GM23338 (cell line): ENCODE measurements around the gene KRT31. TPM values are rescaled to one million over a fixed set of nuclear protein-coding genes. Genes with fewer than 3 reads are reported as not detected.

Source experiments
- ATAC-seq: fragments of 200-7000 bp; cut with Tn5 transposase; 3 replicates; pipeline ENCODE4 v1.9.1; 2020
- DNase-seq: peaks from one replicate; pipeline ENCODE4 v3.0.0-alpha.2; 2015; ENCODE audit warnings: low spot score
- H2AFZ ChIP-seq: fragments of 200-600 bp; sonication (generic); 2 replicates; pipeline ENCODE4 v1.8.0; 2016; ENCODE audit warnings: antibody characterized with exemption, mild to moderate bottlenecking, moderate library complexity
- H3F3A ChIP-seq: fragments of 200-600 bp; sonication (generic); replicated peaks from 2 replicates; pipeline ENCODE4 v1.8.0; 2017; ENCODE audit warnings: antibody characterized with exemption, mixed run types, low read depth
- H3K27ac ChIP-seq: fragments of 200-600 bp; sonication (generic); 2 replicates; pipeline ENCODE4 v1.6.1; 2016; ENCODE audit warnings: low read depth
- H3K27me3 ChIP-seq: fragments of 200-600 bp; sonication (generic); 2 replicates; pipeline ENCODE4 v1.8.0; 2016; ENCODE audit warnings: mild to moderate bottlenecking, mixed run types, moderate library complexity; ENCODE audit not compliant: insufficient read depth
- H3K36me3 ChIP-seq: fragments of 200-600 bp; sonication (generic); 2 replicates; pipeline ENCODE4 v1.8.0; 2016; ENCODE audit warnings: mild to moderate bottlenecking; ENCODE audit not compliant: insufficient read depth
- H3K4me1 ChIP-seq: fragments of 200-600 bp; sonication (generic); 2 replicates; pipeline ENCODE4 v1.8.0; 2016; ENCODE audit warnings: mild to moderate bottlenecking, moderate library complexity; ENCODE audit not compliant: insufficient read depth
- H3K4me2 ChIP-seq: fragments of 200-600 bp; sonication (generic); 2 replicates; pipeline ENCODE4 v1.7.1; 2017; ENCODE audit warnings: mixed run types
- H3K4me3 ChIP-seq: fragments of 200-600 bp; sonication (generic); 2 replicates; pipeline ENCODE4 v1.6.1; 2016; ENCODE audit warnings: mixed run types
- H3K79me2 ChIP-seq: fragments of 200-600 bp; sonication (generic); replicated peaks from 2 replicates; pipeline ENCODE4 v1.8.0; 2017; ENCODE audit warnings: mild to moderate bottlenecking; ENCODE audit not compliant: insufficient read depth
- H3K9me2 ChIP-seq: fragments of 200-600 bp; sonication (generic); 2 replicates; pipeline ENCODE4 v1.8.0; 2017; ENCODE audit not compliant: insufficient read depth
- H4K20me1 ChIP-seq: fragments of 200-600 bp; sonication (generic); replicated peaks from 2 replicates; pipeline ENCODE4 v1.8.0; 2017; ENCODE audit warnings: mild to moderate bottlenecking; ENCODE audit not compliant: insufficient read depth
- H3K27ac Mint-ChIP-seq: 2 replicates; pipeline ENCODE4 v1.8.0; 2020; ENCODE audit warnings: inconsistent platforms, mild to moderate bottlenecking, moderate library complexity, mixed read lengths
- H3K27me3 Mint-ChIP-seq: 3 replicates; pipeline ENCODE4 v1.8.0; 2022; ENCODE audit warnings: low read depth, mild to moderate bottlenecking, moderate library complexity, mixed read lengths, inconsistent platforms; ENCODE audit not compliant: insufficient read depth, poor library complexity
- H3K36me3 Mint-ChIP-seq: 3 replicates; pipeline ENCODE4 v1.8.0; 2021; ENCODE audit warnings: low read depth, mild to moderate bottlenecking, inconsistent platforms, moderate library complexity, mixed read lengths
- H3K4me1 Mint-ChIP-seq: 3 replicates; pipeline ENCODE4 v1.8.0; 2020; ENCODE audit warnings: mild to moderate bottlenecking, inconsistent platforms, mixed read lengths
- H3K4me3 Mint-ChIP-seq: 3 replicates; pipeline ENCODE4 v1.8.0; 2021; ENCODE audit warnings: moderate library complexity, mild to moderate bottlenecking, inconsistent platforms, mixed read lengths
- H3K9me3 Mint-ChIP-seq: 3 replicates; pipeline ENCODE4 v1.8.0; 2020; ENCODE audit warnings: moderate library complexity, mild to moderate bottlenecking, inconsistent platforms, mixed read lengths
- CREB1 ChIP-seq: fragments of 250-450 bp; sonication (Bioruptor Pico); IDR thresholded peaks from 2 replicates; pipeline ENCODE4 v1.5.0; 2020; ENCODE audit warnings: low read depth, mild to moderate bottlenecking, moderate library complexity
- EZH2 ChIP-seq: fragments of 200-600 bp; sonication (generic); IDR thresholded peaks from one replicate; pipeline ENCODE4 v1.8.0; 2017; ENCODE audit warnings: antibody characterized with exemption, mild to moderate bottlenecking, low read depth; ENCODE audit not compliant: unreplicated experiment
- EZH2phosphoT487 ChIP-seq: fragments of 200-600 bp; sonication (generic); IDR thresholded peaks from one replicate; pipeline ENCODE4 v1.8.1; 2018; ENCODE audit warnings: antibody characterized with exemption; ENCODE audit not compliant: unreplicated experiment
- JUNB ChIP-seq: IDR thresholded peaks from one replicate; pipeline ENCODE4 v1.6.1; 2016; ENCODE audit warnings: antibody characterized with exemption; ENCODE audit not compliant: unreplicated experiment
- POLR2AphosphoS5 ChIP-seq: IDR thresholded peaks from 2 replicates; pipeline ENCODE4 v1.6.1; 2016; ENCODE audit warnings: antibody characterized with exemption, low read depth
- STAT1 ChIP-seq: IDR thresholded peaks from one replicate; pipeline ENCODE4 v1.6.1; 2016; ENCODE audit warnings: antibody characterized with exemption; ENCODE audit not compliant: unreplicated experiment
- ZNF114 ChIP-seq: fragments of 250-450 bp; sonication (Bioruptor Pico); IDR thresholded peaks from 2 replicates; pipeline ENCODE4 v1.5.0; 2020; ENCODE audit warnings: mild to moderate bottlenecking, moderate library complexity
- ZNF331 ChIP-seq: fragments of 250-450 bp; sonication (Bioruptor Pico); IDR thresholded peaks from 2 replicates; pipeline ENCODE4 v1.5.0; 2020; ENCODE audit warnings: low read depth, mild to moderate bottlenecking, moderate library complexity
- polyA plus RNA-seq: library from polyadenylated mRNA; unstranded; fragments of >200 nt; fragmentation: Nextera tagmentation; extraction: Ambion mirVana; gene quantifications from 2 replicates; pipeline ENCODE4 v1.2.1, GENCODE V29; 2016
- total RNA-seq: library from RNA; depleted of rRNA; stranded (reverse); fragments of >200 nt; shearing (Covaris generic); gene quantifications from 2 replicates; pipeline ENCODE4 v1.2.3, GENCODE V29; 2014
- TF ChIP-seq, protein P1 (sequence below): IDR thresholded peaks from 2 replicates; pipeline ENCODE4 v1.6.1; 2016; ENCODE audit warnings: antibody characterized with exemption
- TF ChIP-seq, protein P2 (sequence below): IDR thresholded peaks from one replicate; pipeline ENCODE4 v1.6.1; 2018; ENCODE audit warnings: antibody characterized with exemption; ENCODE audit not compliant: unreplicated experiment
- TF ChIP-seq, protein P3 (sequence below), 2 experiments: fragments of 200-600 bp in 1 of 2; sonication (generic) in 1 of 2; conservative IDR thresholded peaks; 2 replicates each; pipeline versions ENCODE4 v1.5.1 to v1.6.1; 2016 to 2017; ENCODE audit warnings: antibody characterized with exemption in 2 of 2, low read depth in 2 of 2, mild to moderate bottlenecking in 2 of 2, moderate library complexity in 1 of 2

Gene KRT31
- total and polyA plus RNA-seq, 2 experiments from 2014 or later = not detected

DNA sequence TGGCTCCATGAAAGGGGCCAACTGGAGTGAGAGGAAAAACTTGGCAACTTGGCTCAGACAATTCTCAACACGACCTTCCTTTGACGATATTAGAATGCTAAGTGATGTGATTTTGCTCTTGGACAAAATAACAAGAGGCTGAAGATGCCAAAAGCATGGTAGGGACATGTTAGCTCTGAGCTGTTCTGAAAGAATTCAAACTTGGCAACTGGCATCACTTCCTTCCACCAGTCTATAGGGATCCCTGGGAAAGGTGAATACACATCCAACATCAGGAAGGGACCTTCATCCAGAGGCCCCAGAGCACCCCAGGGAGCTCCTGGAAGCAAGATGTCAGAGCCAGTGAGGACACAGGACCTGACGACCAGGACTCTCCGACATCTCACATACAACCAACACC, 22.7 kb upstream of the KRT31 start:
- no peaks in the 10 kb centered on the region for H3K79me2 ChIP-seq
- Mint-ChIP-seq H3K27ac (no peak overlapping the region), H3K4me1 (peaks cover 8% of the 10 kb centered on the region), H3K36me3 (no peaks in the 10 kb centered on the region), H3K27me3 (peaks cover 1% of the 10 kb centered on the region), H3K9me3 (no peaks in the 10 kb centered on the region), H3K4me3 (no peak overlapping the region)
- H3K4me2 ChIP-seq = no peak overlapping the region
- no peaks in the 10 kb centered on the region for H3K36me3 ChIP-seq
- no peaks in the 10 kb centered on the region for H3K27me3 ChIP-seq
- no peaks in the 10 kb centered on the region for H3K4me1 ChIP-seq
- H3K9me2 ChIP-seq = peaks cover 4% of the 10 kb centered on the region; the same call in 1 of the 2 replicates
- H3F3A ChIP-seq = no peaks in the 10 kb centered on the region
- H2AFZ ChIP-seq = no peak overlapping the region
- DNase-seq (no peak), ATAC-seq (no peak)
- no peak overlapping the region for H3K27ac ChIP-seq
- TF ChIP-seq CREB1 (CRISPR knock-in tag) = no peak
- no peak for TF ChIP-seq POLR2AphosphoS5
- TF ChIP-seq, protein P1, sequence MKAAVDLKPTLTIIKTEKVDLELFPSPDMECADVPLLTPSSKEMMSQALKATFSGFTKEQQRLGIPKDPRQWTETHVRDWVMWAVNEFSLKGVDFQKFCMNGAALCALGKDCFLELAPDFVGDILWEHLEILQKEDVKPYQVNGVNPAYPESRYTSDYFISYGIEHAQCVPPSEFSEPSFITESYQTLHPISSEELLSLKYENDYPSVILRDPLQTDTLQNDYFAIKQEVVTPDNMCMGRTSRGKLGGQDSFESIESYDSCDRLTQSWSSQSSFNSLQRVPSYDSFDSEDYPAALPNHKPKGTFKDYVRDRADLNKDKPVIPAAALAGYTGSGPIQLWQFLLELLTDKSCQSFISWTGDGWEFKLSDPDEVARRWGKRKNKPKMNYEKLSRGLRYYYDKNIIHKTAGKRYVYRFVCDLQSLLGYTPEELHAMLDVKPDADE = no peak
- TF ChIP-seq, protein P2, sequence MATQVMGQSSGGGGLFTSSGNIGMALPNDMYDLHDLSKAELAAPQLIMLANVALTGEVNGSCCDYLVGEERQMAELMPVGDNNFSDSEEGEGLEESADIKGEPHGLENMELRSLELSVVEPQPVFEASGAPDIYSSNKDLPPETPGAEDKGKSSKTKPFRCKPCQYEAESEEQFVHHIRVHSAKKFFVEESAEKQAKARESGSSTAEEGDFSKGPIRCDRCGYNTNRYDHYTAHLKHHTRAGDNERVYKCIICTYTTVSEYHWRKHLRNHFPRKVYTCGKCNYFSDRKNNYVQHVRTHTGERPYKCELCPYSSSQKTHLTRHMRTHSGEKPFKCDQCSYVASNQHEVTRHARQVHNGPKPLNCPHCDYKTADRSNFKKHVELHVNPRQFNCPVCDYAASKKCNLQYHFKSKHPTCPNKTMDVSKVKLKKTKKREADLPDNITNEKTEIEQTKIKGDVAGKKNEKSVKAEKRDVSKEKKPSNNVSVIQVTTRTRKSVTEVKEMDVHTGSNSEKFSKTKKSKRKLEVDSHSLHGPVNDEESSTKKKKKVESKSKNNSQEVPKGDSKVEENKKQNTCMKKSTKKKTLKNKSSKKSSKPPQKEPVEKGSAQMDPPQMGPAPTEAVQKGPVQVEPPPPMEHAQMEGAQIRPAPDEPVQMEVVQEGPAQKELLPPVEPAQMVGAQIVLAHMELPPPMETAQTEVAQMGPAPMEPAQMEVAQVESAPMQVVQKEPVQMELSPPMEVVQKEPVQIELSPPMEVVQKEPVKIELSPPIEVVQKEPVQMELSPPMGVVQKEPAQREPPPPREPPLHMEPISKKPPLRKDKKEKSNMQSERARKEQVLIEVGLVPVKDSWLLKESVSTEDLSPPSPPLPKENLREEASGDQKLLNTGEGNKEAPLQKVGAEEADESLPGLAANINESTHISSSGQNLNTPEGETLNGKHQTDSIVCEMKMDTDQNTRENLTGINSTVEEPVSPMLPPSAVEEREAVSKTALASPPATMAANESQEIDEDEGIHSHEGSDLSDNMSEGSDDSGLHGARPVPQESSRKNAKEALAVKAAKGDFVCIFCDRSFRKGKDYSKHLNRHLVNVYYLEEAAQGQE = no peak
- TF ChIP-seq STAT1 = no peak
- TF ChIP-seq JUNB = no peak
- TF ChIP-seq EZH2 = no peak
- H3K4me3 ChIP-seq = no peak overlapping the region
- no peaks in the 10 kb centered on the region for H4K20me1 ChIP-seq

DNA sequence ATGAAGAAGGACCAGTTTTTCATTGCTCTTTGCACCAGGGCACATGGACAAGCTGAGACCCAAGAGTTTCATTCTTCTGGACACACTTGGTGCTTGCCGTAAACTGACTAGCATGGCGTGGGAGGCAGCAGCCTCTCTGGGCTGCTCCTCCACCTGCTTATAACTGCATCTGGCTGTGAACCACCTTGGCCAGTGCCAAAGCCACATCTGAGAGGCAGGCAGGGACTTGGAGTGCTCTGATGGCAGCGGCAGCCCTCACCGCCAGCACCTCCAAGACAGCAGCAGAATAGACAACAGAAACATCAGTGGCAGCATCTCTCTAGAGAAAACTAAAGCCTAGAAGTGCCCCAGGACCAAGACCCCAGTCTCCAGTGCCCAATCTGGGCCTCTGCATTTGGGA, 22.3 kb upstream of the KRT31 start:
- H3K9me2 ChIP-seq = peaks cover 4% of the 10 kb centered on the region
- H3K79me2 ChIP-seq = no peaks in the 10 kb centered on the region
- TF ChIP-seq, protein P3, sequence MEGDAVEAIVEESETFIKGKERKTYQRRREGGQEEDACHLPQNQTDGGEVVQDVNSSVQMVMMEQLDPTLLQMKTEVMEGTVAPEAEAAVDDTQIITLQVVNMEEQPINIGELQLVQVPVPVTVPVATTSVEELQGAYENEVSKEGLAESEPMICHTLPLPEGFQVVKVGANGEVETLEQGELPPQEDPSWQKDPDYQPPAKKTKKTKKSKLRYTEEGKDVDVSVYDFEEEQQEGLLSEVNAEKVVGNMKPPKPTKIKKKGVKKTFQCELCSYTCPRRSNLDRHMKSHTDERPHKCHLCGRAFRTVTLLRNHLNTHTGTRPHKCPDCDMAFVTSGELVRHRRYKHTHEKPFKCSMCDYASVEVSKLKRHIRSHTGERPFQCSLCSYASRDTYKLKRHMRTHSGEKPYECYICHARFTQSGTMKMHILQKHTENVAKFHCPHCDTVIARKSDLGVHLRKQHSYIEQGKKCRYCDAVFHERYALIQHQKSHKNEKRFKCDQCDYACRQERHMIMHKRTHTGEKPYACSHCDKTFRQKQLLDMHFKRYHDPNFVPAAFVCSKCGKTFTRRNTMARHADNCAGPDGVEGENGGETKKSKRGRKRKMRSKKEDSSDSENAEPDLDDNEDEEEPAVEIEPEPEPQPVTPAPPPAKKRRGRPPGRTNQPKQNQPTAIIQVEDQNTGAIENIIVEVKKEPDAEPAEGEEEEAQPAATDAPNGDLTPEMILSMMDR (conservative IDR thresholded peaks at IDR 0.05; ENCODE audit: low read depth in 2 of 2) = no peak
- TF ChIP-seq EZH2phosphoT487 (no peak), ZNF114 (CRISPR knock-in tag) (no peak), ZNF331 (CRISPR knock-in tag) (no peak), EZH2 (no peak), CREB1 (CRISPR knock-in tag) (no peak)
- TF ChIP-seq, protein P2 = no peak

More for the DNA sequence above, 22.3 kb upstream of the KRT31 start:
- Mint-ChIP-seq H3K9me3 (no peaks in the 10 kb centered on the region), H3K27me3 (peaks cover 1% of the 10 kb centered on the region), H3K27ac (no peak overlapping the region), H3K4me3 (no peak overlapping the region), H3K4me1 (peaks cover 8% of the 10 kb centered on the region), H3K36me3 (no peaks in the 10 kb centered on the region)
- Histone ChIP-seq H3K4me1 (no peaks in the 10 kb centered on the region), H4K20me1 (no peaks in the 10 kb centered on the region), H3F3A (no peaks in the 10 kb centered on the region), H3K36me3 (no peaks in the 10 kb centered on the region), H3K4me2 (no peak overlapping the region), H3K27me3 (no peaks in the 10 kb centered on the region), H3K4me3 (no peak overlapping the region), H2AFZ (no peak overlapping the region), H3K27ac (no peak overlapping the region)
- no peak for ATAC-seq
- no peak for DNase-seq
